Lung (tissue), 12 donors: ENCODE results near the gene TMCC3. TPM values are rescaled to one million over a fixed set of nuclear protein-coding genes. Genes with fewer than 3 reads are reported as not detected.
"Not testable (repeated sequence)": the region's sequence is repeated elsewhere in the genome, so short reads cannot be mapped to it uniquely, and the experiment has no call there.

ENCODE experiments used
- ATAC-seq: fragments of 200-7000 bp; cut with Tn5 transposase; one replicate; pipeline ENCODE4 v1.9.1; 2020; ENCODE audit warnings: moderate number of reproducible peaks; ENCODE audit not compliant: insufficient read depth, low FRiP score
- DNase-seq, 3 donors: peaks; one replicate each; pipeline ENCODE4 v3.0.0-alpha.2; 2013 to 2017
- H3K27ac ChIP-seq, 2 donors: one replicate each; pipeline ENCODE4 v1.5.1; 2013; ENCODE audit warnings: mild to moderate bottlenecking in 2 of 2, moderate library complexity in 2 of 2, control low read depth in 1 of 2, inconsistent platforms in 1 of 2, low read depth in 1 of 2, low read length in 1 of 2
- H3K27me3 ChIP-seq, 3 donors: one replicate each; pipeline ENCODE4 v1.5.1; 2013; ENCODE audit warnings: low read length in 2 of 3; ENCODE audit not compliant: control insufficient read depth in 3 of 3, insufficient read depth in 3 of 3
- H3K36me3 ChIP-seq, 4 donors: one replicate each; pipeline ENCODE4 v1.5.1; 2013; ENCODE audit warnings: low read length in 4 of 4, mild to moderate bottlenecking in 1 of 4, moderate library complexity in 1 of 4; ENCODE audit not compliant: control insufficient read depth in 4 of 4, insufficient read depth in 4 of 4
- H3K4me1 ChIP-seq, 5 donors: one replicate each; pipeline ENCODE4 v1.5.1; 2013; ENCODE audit warnings: low read length in 5 of 5, mild to moderate bottlenecking in 2 of 5, moderate library complexity in 1 of 5; ENCODE audit not compliant: control insufficient read depth in 5 of 5, insufficient read depth in 5 of 5
- H3K4me3 ChIP-seq: one replicate; pipeline ENCODE4 v1.5.1; 2013; ENCODE audit warnings: mild to moderate bottlenecking, control low read depth, moderate library complexity
- H3K9ac ChIP-seq, 2 donors: one replicate each; pipeline ENCODE4 v1.5.1; 2013; ENCODE audit warnings: low read length in 2 of 2, control low read depth in 1 of 2; ENCODE audit not compliant: insufficient read depth in 1 of 2
- H3K9me3 ChIP-seq, 4 donors: one replicate each; pipeline ENCODE4 v1.5.1; 2013; ENCODE audit warnings: low read length in 3 of 4, mild to moderate bottlenecking in 1 of 4, moderate library complexity in 1 of 4; ENCODE audit not compliant: control insufficient read depth in 4 of 4, insufficient read depth in 3 of 4
- CTCF ChIP-seq: IDR thresholded peaks from 2 replicates; pipeline ENCODE4 v1.5.1; 2012; ENCODE audit warnings: mild to moderate bottlenecking; ENCODE audit errors: control extremely low read depth, extremely low read depth
- WGBS, 2 donors: extraction: QIAGEN DNeasy Blood & Tissue Kit; methylation state at CpG; one replicate each; pipeline ENCODE4 v1.1.7; 2013; 5-methylcytosine and 5-hydroxymethylcytosine counted together
- polyA plus RNA-seq, 2 donors: library from polyadenylated mRNA; stranded (reverse); fragments of 200-250 nt; gene quantifications; one replicate each; pipeline ENCODE4 v1.2.1, GENCODE V29; 2013
- total RNA-seq, 2 donors: library from RNA; depleted of rRNA in 1 of 2; stranded (reverse); fragments of >200 nt in 1 of 2; gene quantifications; one replicate each; pipeline ENCODE4 v1.2.1, GENCODE V29; 2014 to 2021
- donor health status: control.
- donor health status: control.
- donor health status: Bipolar disorder and iron deficiency.
- donor health status: healthy.
- donor health status: DM: yes; HTN: yes; CAD: no.

Gene TMCC3
- total and polyA plus RNA-seq, 4 donors = 1.7 to 17.8 (median 7.6) TPM

GRCh38 chr12:94697631-94698030 lies 47.3 kb upstream of the TMCC3 start:
- TF ChIP-seq CTCF = no peak

GRCh38 chr12:94694732-94695131 lies 44.4 kb upstream of the TMCC3 start:
- no peak for TF ChIP-seq CTCF
- H3K4me3 ChIP-seq = no peak overlapping the region
- H3K36me3 ChIP-seq = no peaks in the 10 kb centered on the region
- H3K27me3 ChIP-seq = no peaks in the 10 kb centered on the region
- no peak overlapping the region for H3K9ac ChIP-seq
- H3K9me3 ChIP-seq = peaks cover 0 to 3% (median 0%) of the 10 kb centered on the region in 4 donors
- ATAC-seq = no peak
- H3K27ac ChIP-seq = no peak overlapping the region
- H3K4me1 ChIP-seq = peaks cover 0 to 11% (median 4%) of the 10 kb centered on the region in 5 donors
- DNase-seq = no peak
- 96 to 97% methylated on average over 11 of the region's 11 CpGs for WGBS, 2 donors

More at GRCh38 chr12:94697631-94698030, 47.3 kb upstream of the TMCC3 start:
- Histone ChIP-seq H3K9ac (no peak overlapping the region), H3K27ac (no peak overlapping the region), H3K9me3 (peaks cover 0 to 3% (median 0%) of the 10 kb centered on the region in 4 donors), H3K36me3 (no peaks in the 10 kb centered on the region), H3K4me1 (no peaks in the 10 kb centered on the region), H3K27me3 (no peaks in the 10 kb centered on the region), H3K4me3 (no peak overlapping the region)
- DNase-seq = no peak
- no peak for ATAC-seq

GRCh38 chr12:94692826-94693225 lies 42.5 kb upstream of the TMCC3 start:
- not testable (repeated sequence) for DNase-seq, H3K36me3 ChIP-seq, H3K27me3 ChIP-seq, H3K27ac ChIP-seq, ATAC-seq, H3K9ac ChIP-seq, H3K4me3 ChIP-seq, H3K9me3 ChIP-seq
- peaks cover 0 to 14% (median 5%) of the 10 kb centered on the region in 5 donors for H3K4me1 ChIP-seq
- 90 to 96% methylated on average over 7 of the region's 7 CpGs for WGBS, 2 donors

- Histone ChIP-seq H3K27me3 (no peaks in the 10 kb centered on the region), H3K4me1 (peaks cover 0 to 14% (median 5%) of the 10 kb centered on the region in 5 donors), H3K4me3 (no peak overlapping the region), H3K27ac (peak overlapping the region; percentile 24), H3K9ac (no peak overlapping the region), H3K36me3 (no peaks in the 10 kb centered on the region), H3K9me3 (no peaks in the 10 kb centered on the region)
- 26 to 38% methylated on average over 5 of the region's 5 CpGs for WGBS, 2 donors
- peak; percentile 19 for ATAC-seq
- peak; percentile 43 to 86 (median 76) for DNase-seq
- no peak for TF ChIP-seq CTCF
Measured at GRCh38 chr12:94690198-94690771, 39.9 kb upstream of the TMCC3 start.
